Measurements from ENCODE around the gene DVL2. TPM values are rescaled to one million over a fixed set of nuclear protein-coding genes. Genes with fewer than 3 reads are reported as not detected.
A peak's percentile ranks its signal among the peaks of the same experiment; 100 is the strongest.

DVL2 gene
- total RNA-seq, 1 donor from 2014 or later: 34.4 TPM

GRCh38 chr17:7232114-7232513 is 2.2 kb downstream of the DVL2 start:
- DNase-seq (ENCODE audit: low read depth) (no peak), FAIRE-seq (peak; percentile 17)
- Histone ChIP-seq H3K4me2 (ENCODE audit: low read length) (peak overlapping the region; percentile 91), H3K4me1 (ENCODE audit: insufficient read depth, low read length) (peaks cover 28% of the 10 kb centered on the region), H2AFZ (ENCODE audit: low read depth, low read length) (no peak overlapping the region), H3K79me2 (ENCODE audit: insufficient read depth, low read length) (peaks cover 85% of the 10 kb centered on the region), H3K4me3 (ENCODE audit: insufficient read depth, low read depth, low read length) (peak overlapping the region; percentile 27), H3K27ac (ENCODE audit: low read depth, low read length) (no peak overlapping the region), H3K36me3 (ENCODE audit: insufficient read depth, low read length) (peaks cover 22% of the 10 kb centered on the region), H3K9me3 (ENCODE audit: insufficient read depth, low read depth, low read length) (no peaks in the 10 kb centered on the region), H4K20me1 (ENCODE audit: insufficient read depth, low read length) (peaks cover 72% of the 10 kb centered on the region), H3K9ac (ENCODE audit: low read length) (no peak overlapping the region), H3K27me3 (ENCODE audit: insufficient read depth, low read length) (no peaks in the 10 kb centered on the region)
- Mint-ChIP-seq H3K9me3 (ENCODE audit: unreplicated experiment) (peaks cover 1% of the 10 kb centered on the region), H3K27me3 (ENCODE audit: low read depth, unreplicated experiment) (no peaks in the 10 kb centered on the region), H3K36me3 (ENCODE audit: low read depth, unreplicated experiment) (peaks cover 30% of the 10 kb centered on the region), H3K27ac (ENCODE audit: unreplicated experiment) (peak overlapping the region; percentile 56), H3K4me1 (ENCODE audit: low read depth, unreplicated experiment) (peaks cover 41% of the 10 kb centered on the region), H3K4me3 (ENCODE audit: unreplicated experiment) (peak overlapping the region; percentile 60)
- TF ChIP-seq EZH2 (IDR thresholded peaks at IDR 0.05; ENCODE audit: insufficient read depth, low read length) (no peak), CTCF (IDR thresholded peaks at IDR 0.05; ENCODE audit: insufficient read depth, low read depth, low read length) (no peak)

DNA sequence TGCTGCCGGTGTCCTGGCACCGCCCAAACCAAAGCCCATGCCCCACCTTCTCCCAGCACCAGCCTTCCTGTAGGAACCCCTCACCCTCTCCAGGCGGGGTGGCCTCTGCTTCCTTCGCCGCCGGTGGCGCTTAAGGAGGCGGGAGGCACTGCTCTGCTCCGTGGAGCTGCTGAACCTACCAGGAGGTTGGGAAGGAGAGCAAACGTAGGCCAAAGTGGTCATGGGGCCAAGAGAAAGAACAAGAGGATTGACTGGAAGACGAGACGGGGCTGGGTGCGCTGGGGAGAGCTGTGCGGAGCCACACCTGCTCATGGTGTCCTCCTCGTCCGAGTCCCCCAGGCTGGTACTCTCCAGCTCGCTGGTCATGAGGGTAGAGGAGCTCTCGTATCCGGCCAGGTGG is 4.8 kb downstream of the DVL2 start:
- DNase-seq (ENCODE audit: low read depth) (no peak), FAIRE-seq (no peak)
- peaks cover 3% of the 10 kb centered on the region for H3K36me3 ChIP-seq (ENCODE audit: insufficient read depth, low read length)
- H3K9me3 ChIP-seq (ENCODE audit: insufficient read depth, low read depth, low read length): no peaks in the 10 kb centered on the region
- H3K9me3 Mint-ChIP-seq (ENCODE audit: unreplicated experiment): peaks cover 1% of the 10 kb centered on the region
- H4K20me1 ChIP-seq (ENCODE audit: insufficient read depth, low read length): peaks cover 60% of the 10 kb centered on the region
- H3K4me1 Mint-ChIP-seq (ENCODE audit: low read depth, unreplicated experiment): peaks cover 17% of the 10 kb centered on the region
- peaks cover 19% of the 10 kb centered on the region for H3K36me3 Mint-ChIP-seq (ENCODE audit: low read depth, unreplicated experiment)
- no peaks in the 10 kb centered on the region for H3K27me3 ChIP-seq (ENCODE audit: insufficient read depth, low read length)
- no peak overlapping the region for H3K4me3 Mint-ChIP-seq (ENCODE audit: unreplicated experiment)
- H2AFZ ChIP-seq (ENCODE audit: low read depth, low read length): no peak overlapping the region
- H3K4me3 ChIP-seq (ENCODE audit: insufficient read depth, low read depth, low read length): no peak overlapping the region
- no peak overlapping the region for H3K27ac ChIP-seq (ENCODE audit: low read depth, low read length)
- no peak overlapping the region for H3K27ac Mint-ChIP-seq (ENCODE audit: unreplicated experiment)
- peaks cover 7% of the 10 kb centered on the region for H3K4me1 ChIP-seq (ENCODE audit: insufficient read depth, low read length)
- no peak overlapping the region for H3K4me2 ChIP-seq (ENCODE audit: low read length)
- H3K9ac ChIP-seq (ENCODE audit: low read length): no peak overlapping the region
- peaks cover 60% of the 10 kb centered on the region for H3K79me2 ChIP-seq (ENCODE audit: insufficient read depth, low read length)
- no peak for TF ChIP-seq CTCF (IDR thresholded peaks at IDR 0.05; ENCODE audit: insufficient read depth, low read depth, low read length)
- no peak for TF ChIP-seq EZH2 (IDR thresholded peaks at IDR 0.05; ENCODE audit: insufficient read depth, low read length)
- no peaks in the 10 kb centered on the region for H3K27me3 Mint-ChIP-seq (ENCODE audit: low read depth, unreplicated experiment)

- Histone ChIP-seq H3K4me1 (ENCODE audit: insufficient read depth, low read length) (peaks cover 6% of the 10 kb centered on the region), H3K4me3 (ENCODE audit: insufficient read depth, low read depth, low read length) (no peak overlapping the region), H3K27ac (ENCODE audit: low read depth, low read length) (no peak overlapping the region), H3K27me3 (ENCODE audit: insufficient read depth, low read length) (no peaks in the 10 kb centered on the region), H3K79me2 (ENCODE audit: insufficient read depth, low read length) (peaks cover 55% of the 10 kb centered on the region), H4K20me1 (ENCODE audit: insufficient read depth, low read length) (peaks cover 63% of the 10 kb centered on the region), H3K4me2 (ENCODE audit: low read length) (no peak overlapping the region), H2AFZ (ENCODE audit: low read depth, low read length) (no peak overlapping the region), H3K9ac (ENCODE audit: low read length) (no peak overlapping the region), H3K9me3 (ENCODE audit: insufficient read depth, low read depth, low read length) (no peaks in the 10 kb centered on the region), H3K36me3 (ENCODE audit: insufficient read depth, low read length) (peaks cover 3% of the 10 kb centered on the region)
- DNase-seq (ENCODE audit: low read depth) (no peak), FAIRE-seq (no peak)
- Mint-ChIP-seq H3K27ac (ENCODE audit: unreplicated experiment) (no peak overlapping the region), H3K27me3 (ENCODE audit: low read depth, unreplicated experiment) (no peaks in the 10 kb centered on the region), H3K4me3 (ENCODE audit: unreplicated experiment) (peak overlapping the region; percentile 54), H3K36me3 (ENCODE audit: low read depth, unreplicated experiment) (peaks cover 20% of the 10 kb centered on the region), H3K4me1 (ENCODE audit: low read depth, unreplicated experiment) (peaks cover 17% of the 10 kb centered on the region), H3K9me3 (ENCODE audit: unreplicated experiment) (peaks cover 1% of the 10 kb centered on the region)
- TF ChIP-seq CTCF (IDR thresholded peaks at IDR 0.05; ENCODE audit: insufficient read depth, low read depth, low read length): no peak
- TF ChIP-seq EZH2 (IDR thresholded peaks at IDR 0.05; ENCODE audit: insufficient read depth, low read length): no peak
These were observed 5.4 kb downstream of the DVL2 start for GRCh38 chr17:7228920-7229319.

Measured in astrocyte (in vitro differentiated cells and primary cell).